Left ventricle myocardium inferior (tissue), 1 donor: ENCODE measurements around the gene MVB12B. TPM values are rescaled to one million over a fixed set of nuclear protein-coding genes. Genes with fewer than 3 reads are reported as not detected.

Source experiments
- DNase-seq: peaks from one replicate; pipeline ENCODE4 v3.0.0-alpha.2; 2020
- H3K27ac ChIP-seq: fragments of 200-600 bp; replicated peaks from 2 replicates; pipeline ENCODE4 v1.8.0; 2021
- H3K27me3 ChIP-seq: fragments of 200-600 bp; 2 replicates; pipeline ENCODE4 v1.8.0; 2021; ENCODE audit warnings: low read depth
- H3K36me3 ChIP-seq: fragments of 200-600 bp; 2 replicates; pipeline ENCODE4 v1.8.0; 2021
- H3K4me1 ChIP-seq: fragments of 200-600 bp; 2 replicates; pipeline ENCODE4 v1.8.0; 2021
- H3K4me3 ChIP-seq: fragments of 200-600 bp; 2 replicates; pipeline ENCODE4 v1.8.0; 2021; ENCODE audit warnings: mild to moderate bottlenecking, moderate library complexity
- H3K9me3 ChIP-seq: fragments of 200-600 bp; replicated peaks from 2 replicates; pipeline ENCODE4 v1.8.0; 2021
- intact Hi-C: fragments of 100-400 bp; cut with micrococcal nuclease; formaldehyde crosslinking; loops from one replicate; pipeline ENCODE4 v1.11.0; 2022
- total RNA-seq: library from RNA; stranded (reverse); fragmentation: NEBNext Ultra II Directional; extraction: Animal tissue kit (Norgen Biotek cat#: 25700); gene quantifications from one replicate; pipeline ENCODE4 v1.2.1, GENCODE V29; 2021
- TF ChIP-seq, protein P1 (sequence below): fragments of 200-600 bp; IDR thresholded peaks from 2 replicates; pipeline ENCODE4 v1.8.0; 2021; ENCODE audit warnings: antibody characterized with exemption, mild to moderate bottlenecking, borderline replicate concordance
- donor health status: DM: no; HTN: yes; CAD: no; lungs with severe emphysema.

MVB12B gene
- total RNA-seq, 1 donor from 2014 or later = 11.2 TPM

DNA sequence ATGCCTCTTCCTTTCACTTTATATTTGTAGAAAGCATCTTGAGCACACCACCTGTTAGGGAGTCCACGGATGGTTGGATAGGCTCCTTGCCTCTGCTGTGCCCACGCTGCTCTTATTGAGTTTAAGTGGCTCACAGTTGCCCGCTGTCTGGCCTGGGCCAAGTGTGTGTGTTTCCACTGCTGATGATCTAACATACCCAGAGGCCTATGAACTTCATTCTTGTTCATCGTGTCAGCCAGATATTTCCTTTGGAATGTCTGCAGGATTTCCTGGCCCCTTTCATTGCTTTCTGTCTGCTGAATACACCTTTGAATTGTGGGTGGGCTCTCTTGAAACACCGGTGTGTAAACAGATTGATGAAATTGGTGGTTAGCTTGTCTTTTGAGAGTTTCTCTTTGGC is 46.6 kb downstream of the MVB12B start:
- H3K36me3 ChIP-seq = no peaks in the 10 kb centered on the region
- intact Hi-C loops = no loop called here
- H3K27me3 ChIP-seq = no peaks in the 10 kb centered on the region
- H3K4me1 ChIP-seq = peaks cover 52% of the 10 kb centered on the region
- H3K9me3 ChIP-seq = no peaks in the 10 kb centered on the region
- H3K4me3 ChIP-seq = no peak overlapping the region
- H3K27ac ChIP-seq = peak overlapping the region; percentile 58
- DNase-seq = no peak
- TF ChIP-seq, protein P1, sequence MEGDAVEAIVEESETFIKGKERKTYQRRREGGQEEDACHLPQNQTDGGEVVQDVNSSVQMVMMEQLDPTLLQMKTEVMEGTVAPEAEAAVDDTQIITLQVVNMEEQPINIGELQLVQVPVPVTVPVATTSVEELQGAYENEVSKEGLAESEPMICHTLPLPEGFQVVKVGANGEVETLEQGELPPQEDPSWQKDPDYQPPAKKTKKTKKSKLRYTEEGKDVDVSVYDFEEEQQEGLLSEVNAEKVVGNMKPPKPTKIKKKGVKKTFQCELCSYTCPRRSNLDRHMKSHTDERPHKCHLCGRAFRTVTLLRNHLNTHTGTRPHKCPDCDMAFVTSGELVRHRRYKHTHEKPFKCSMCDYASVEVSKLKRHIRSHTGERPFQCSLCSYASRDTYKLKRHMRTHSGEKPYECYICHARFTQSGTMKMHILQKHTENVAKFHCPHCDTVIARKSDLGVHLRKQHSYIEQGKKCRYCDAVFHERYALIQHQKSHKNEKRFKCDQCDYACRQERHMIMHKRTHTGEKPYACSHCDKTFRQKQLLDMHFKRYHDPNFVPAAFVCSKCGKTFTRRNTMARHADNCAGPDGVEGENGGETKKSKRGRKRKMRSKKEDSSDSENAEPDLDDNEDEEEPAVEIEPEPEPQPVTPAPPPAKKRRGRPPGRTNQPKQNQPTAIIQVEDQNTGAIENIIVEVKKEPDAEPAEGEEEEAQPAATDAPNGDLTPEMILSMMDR = no peak

DNA sequence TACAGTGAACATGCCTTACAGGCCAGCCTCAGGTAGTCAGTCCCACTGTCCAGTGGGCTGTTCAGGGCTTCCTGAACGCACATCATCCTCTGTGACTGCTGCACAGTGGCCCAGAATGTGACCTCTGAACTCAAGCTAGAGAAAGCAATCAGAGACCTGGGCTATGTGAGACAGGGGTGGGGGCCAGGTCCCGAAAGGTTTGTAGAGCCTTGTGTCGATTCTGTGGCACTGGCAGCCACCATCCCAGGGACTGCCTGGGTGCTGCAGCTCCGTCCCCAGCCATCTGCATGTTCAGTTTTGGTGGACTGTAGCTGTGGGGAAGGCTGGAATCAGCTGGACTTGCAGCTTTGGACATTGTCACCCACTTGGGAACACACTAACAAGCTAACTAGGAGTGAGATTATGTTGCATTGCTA is 47.7 kb downstream of the MVB12B start:
- H3K4me3 ChIP-seq = no peak overlapping the region
- intact Hi-C loops = no loop called here
- no peaks in the 10 kb centered on the region for H3K27me3 ChIP-seq
- H3K9me3 ChIP-seq = no peaks in the 10 kb centered on the region
- TF ChIP-seq, protein P1 = no peak
- H3K4me1 ChIP-seq = peaks cover 52% of the 10 kb centered on the region
- H3K36me3 ChIP-seq = no peaks in the 10 kb centered on the region
- H3K27ac ChIP-seq = peak overlapping the region; percentile 58
- DNase-seq = no peak

DNA sequence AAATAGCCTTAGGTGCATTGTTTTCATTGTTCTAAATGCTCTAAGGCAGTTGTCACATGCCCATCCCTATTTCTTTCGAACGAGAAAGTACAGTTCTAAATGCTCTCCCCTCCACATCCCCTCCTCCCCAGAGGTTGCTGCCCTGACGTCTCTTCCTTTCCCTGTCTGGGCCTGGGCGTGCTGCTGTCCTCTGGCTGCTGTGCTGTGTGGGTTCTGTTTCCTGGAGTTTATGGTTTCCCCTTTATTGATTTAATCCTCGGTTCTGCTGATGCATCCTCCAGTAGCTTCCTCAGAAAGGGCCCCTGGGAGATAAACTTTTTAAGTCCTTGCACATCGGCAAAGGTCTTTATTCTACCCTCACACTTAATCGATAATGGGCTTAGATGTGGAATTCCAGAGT is 48.8 kb downstream of the MVB12B start:
- peak overlapping the region; percentile 29 for H3K4me3 ChIP-seq
- intact Hi-C loops = no loop called here
- peak overlapping the region; percentile 58 for H3K27ac ChIP-seq
- H3K36me3 ChIP-seq = no peaks in the 10 kb centered on the region
- no peaks in the 10 kb centered on the region for H3K9me3 ChIP-seq
- H3K27me3 ChIP-seq = no peaks in the 10 kb centered on the region
- H3K4me1 ChIP-seq = peaks cover 52% of the 10 kb centered on the region
- TF ChIP-seq, protein P1 = no peak
- no peak for DNase-seq

DNA sequence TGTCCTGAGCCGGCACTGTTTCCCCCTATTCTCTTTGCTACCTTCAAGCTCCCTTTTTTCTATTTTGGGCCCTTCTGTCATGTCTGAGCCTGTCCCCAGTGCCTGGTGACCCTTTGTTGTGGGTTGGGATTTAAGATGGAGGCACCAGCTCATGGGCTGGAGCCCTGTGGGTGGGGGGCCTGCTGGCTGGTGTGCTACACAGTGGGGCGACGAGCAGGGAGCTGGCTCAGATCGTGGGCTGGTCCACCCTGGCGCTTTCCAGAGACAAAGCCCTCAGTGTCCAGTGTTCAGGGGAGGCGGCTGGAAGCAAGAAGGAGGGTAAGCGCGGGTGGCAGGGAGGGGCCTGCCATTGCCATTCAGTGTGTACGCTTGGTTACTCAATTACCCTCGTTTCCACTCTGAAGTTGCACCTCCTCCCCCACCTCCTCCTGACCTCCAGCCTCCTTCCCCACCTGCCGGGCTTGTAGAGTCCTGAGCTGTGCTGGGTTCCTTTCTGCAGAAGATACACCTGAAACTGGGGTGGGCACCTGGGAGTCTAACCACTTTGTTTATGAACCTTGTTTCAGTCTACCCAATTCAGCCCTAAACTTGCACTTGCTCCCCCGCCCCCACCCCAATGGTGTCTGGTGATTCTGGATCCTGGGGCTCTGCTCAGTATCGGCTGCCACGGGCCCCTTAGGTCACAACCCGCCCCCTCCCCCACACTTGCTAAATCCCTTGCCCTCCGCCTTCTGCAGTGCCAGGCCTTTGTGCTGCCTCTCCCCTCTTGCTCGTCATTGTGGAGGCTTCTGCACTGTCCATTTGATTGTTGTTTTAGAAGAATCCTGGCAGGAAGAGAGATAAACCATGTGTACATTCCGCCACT is 49.9 kb downstream of the MVB12B start:
- Histone ChIP-seq H3K9me3 (no peaks in the 10 kb centered on the region), H3K27ac (peak overlapping the region; percentile 58), H3K4me1 (peaks cover 52% of the 10 kb centered on the region), H3K4me3 (no peak overlapping the region), H3K36me3 (peaks cover 5% of the 10 kb centered on the region), H3K27me3 (no peaks in the 10 kb centered on the region)
- intact Hi-C loops = no loop called here
- no peak for DNase-seq
- TF ChIP-seq, protein P1 = no peak

DNA sequence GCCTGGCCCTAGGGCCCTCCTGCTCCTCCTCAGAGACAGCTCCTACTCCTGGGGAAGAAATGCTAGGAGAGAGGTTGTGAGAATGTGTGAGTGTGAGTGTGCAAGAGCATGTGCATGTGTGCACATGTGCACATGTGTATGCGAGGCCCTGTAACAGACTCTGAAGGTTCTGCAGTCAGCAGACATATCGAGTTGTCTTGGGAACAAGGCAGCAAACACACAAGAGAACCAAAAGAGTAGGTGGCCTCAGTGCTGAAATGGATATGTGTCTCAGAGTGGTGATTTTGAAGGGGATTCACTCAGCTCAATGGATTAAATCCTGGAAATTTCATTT is 50.5 kb downstream of the MVB12B start:
- DNase-seq = no peak
- Histone ChIP-seq H3K4me3 (no peak overlapping the region), H3K27me3 (no peaks in the 10 kb centered on the region), H3K4me1 (peaks cover 52% of the 10 kb centered on the region), H3K27ac (no peak overlapping the region), H3K36me3 (peaks cover 5% of the 10 kb centered on the region), H3K9me3 (no peaks in the 10 kb centered on the region)
- TF ChIP-seq, protein P1 = no peak
- intact Hi-C loops = no loop called here
